OCI-LY7 (cell line): Measurements from ENCODE around the gene OSBP2. TPM values are rescaled to one million over a fixed set of nuclear protein-coding genes. Genes with fewer than 3 reads are reported as not detected.

Source experiments
- BruUV-seq: library from RNA; stranded (reverse); fragments of 400-500 nt; replicated peaks from 2 replicates; lab custom pipeline; 2021; lab: Mats Ljungman, UMichigan
- CTCF ChIA-PET: fragments of 300-600 bp; sonication (Branson Sonifier 250); formaldehyde crosslinking; loops from one replicate; lab custom pipeline; 2022; ENCODE audit warnings: antibody characterized with exemption; ENCODE audit not compliant: unreplicated experiment; lab: Charles Lee
- POLR2A ChIA-PET: fragments of 300-600 bp; sonication (Branson Sonifier 250); formaldehyde crosslinking; loops from one replicate; lab custom pipeline; 2022; ENCODE audit warnings: antibody characterized with exemption; lab: Charles Lee
- DNase-seq: peaks from one replicate; pipeline ENCODE4 v3.0.0-alpha.2; 2015; ENCODE audit warnings: low spot score
- H2AFZ ChIP-seq: fragments of 200-600 bp; sonication (generic), shearing (Covaris generic); 2 replicates; pipeline ENCODE4 v1.6.1; 2014; ENCODE audit warnings: mild to moderate bottlenecking, antibody characterized with exemption, low read length, moderate library complexity
- H3K27ac ChIP-seq: fragments of 200-600 bp; sonication (generic); 2 replicates; pipeline ENCODE4 v1.5.1; 2014; ENCODE audit warnings: mixed run types, low read depth, mild to moderate bottlenecking, moderate library complexity, low read length, inconsistent platforms; ENCODE audit not compliant: poor library complexity, severe bottlenecking
- H3K36me3 ChIP-seq: fragments of 200-600 bp; sonication (generic); 2 replicates; pipeline ENCODE4 v1.6.1; 2014; ENCODE audit warnings: mild to moderate bottlenecking, antibody characterized with exemption, low read length, moderate library complexity, mixed read lengths; ENCODE audit not compliant: insufficient read depth
- H3K4me1 ChIP-seq: fragments of 200-600 bp; sonication (generic); 2 replicates; pipeline ENCODE4 v1.5.1; 2014; ENCODE audit warnings: mild to moderate bottlenecking, low read length; ENCODE audit not compliant: insufficient read depth, poor library complexity, severe bottlenecking
- H3K4me2 ChIP-seq: fragments of 200-600 bp; sonication (generic); 2 replicates; pipeline ENCODE4 v1.6.1; 2014; ENCODE audit warnings: mild to moderate bottlenecking, low read length
- H3K4me3 ChIP-seq: fragments of 200-600 bp; sonication (generic); 2 replicates; pipeline ENCODE4 v1.5.1; 2014; ENCODE audit warnings: mild to moderate bottlenecking, low read depth, low read length; ENCODE audit not compliant: poor library complexity, severe bottlenecking
- H3K79me2 ChIP-seq: fragments of 200-600 bp; sonication (generic); 2 replicates; pipeline ENCODE4 v1.6.1; 2016; ENCODE audit warnings: low read depth, mild to moderate bottlenecking, low read length, moderate library complexity, mixed read lengths; ENCODE audit not compliant: insufficient read depth
- H3K9me2 ChIP-seq: fragments of 200-600 bp; sonication (generic); 2 replicates; pipeline ENCODE4 v1.6.1; 2016; ENCODE audit warnings: mild to moderate bottlenecking, low read length, mixed read lengths; ENCODE audit not compliant: insufficient read depth
- H3K9me3 ChIP-seq: fragments of 200-600 bp; sonication (generic); 2 replicates; pipeline ENCODE4 v1.6.1; 2014; ENCODE audit warnings: mild to moderate bottlenecking, mixed run types, low read length, mixed read lengths
- H4K20me1 ChIP-seq: fragments of 200-600 bp; sonication (generic); 2 replicates; pipeline ENCODE4 v1.6.1; 2014; ENCODE audit warnings: mild to moderate bottlenecking, antibody characterized with exemption, low read length, moderate library complexity, mixed read lengths; ENCODE audit not compliant: insufficient read depth
- CTCF ChIP-seq: fragments of 200-600 bp; sonication (generic); conservative IDR thresholded peaks from 2 replicates; pipeline ENCODE4 v1.5.1; 2014; ENCODE audit warnings: mild to moderate bottlenecking, antibody characterized with exemption, low read length, moderate library complexity, mixed read lengths
- EZH2phosphoT487 ChIP-seq: fragments of 200-600 bp; sonication (generic); IDR thresholded peaks from 2 replicates; pipeline ENCODE4 v1.6.1; 2018; ENCODE audit warnings: low read depth, borderline replicate concordance, mild to moderate bottlenecking, mixed run types, antibody characterized with exemption, low read length, moderate library complexity, mixed read lengths
- intact Hi-C: fragments of 100-400 bp; cut with micrococcal nuclease; formaldehyde crosslinking; loops from one replicate; pipeline ENCODE4 v1.10.0; 2022; ENCODE audit not compliant: unreplicated experiment
- total RNA-seq, 2 experiments: library from RNA; depleted of rRNA in 1 of 2; stranded (reverse); fragments of >200 nt in 1 of 2; shearing (Covaris generic) in 1 of 2; gene quantifications; 2 replicates each; pipeline ENCODE4 v1.2.3, GENCODE V29; 2014 to 2022

Gene OSBP2
- total RNA-seq, 2 experiments from 2014 or later: 0.19 to 0.34 TPM

- CTCF ChIA-PET: no interaction called here
These were observed 24.3 kb downstream of the OSBP2 start for GRCh38 chr22:30718938-30719337.

DNA sequence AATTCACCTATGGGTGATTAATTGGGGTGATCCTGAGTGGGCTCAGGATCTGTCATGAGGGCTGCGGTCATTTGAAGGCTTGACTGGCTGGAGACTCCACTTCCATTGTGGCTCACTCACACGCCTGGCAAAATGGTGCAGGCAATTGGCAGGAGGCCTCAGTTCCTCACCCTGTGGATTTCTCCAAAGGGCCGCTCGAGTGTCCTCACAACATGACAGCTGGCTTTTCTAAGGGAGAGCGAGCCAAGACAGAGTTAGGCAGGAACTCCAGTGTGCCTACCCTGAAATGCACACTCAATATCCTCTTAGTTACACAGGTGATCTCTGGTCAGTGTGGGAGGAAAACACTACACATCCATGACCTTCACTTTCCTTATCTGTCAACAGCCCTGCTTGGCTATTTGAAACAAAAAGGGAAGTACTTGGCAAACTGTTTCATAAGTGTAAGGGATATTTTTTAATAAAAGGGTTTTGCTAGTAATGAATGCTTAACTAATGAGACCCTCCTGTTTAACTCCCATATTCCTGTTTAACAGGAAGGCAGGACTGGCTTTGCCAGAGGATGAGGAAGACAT, 25.7 kb downstream of the OSBP2 start:
- no TSS peak for BruUV-seq
- no peaks in the 10 kb centered on the region for H3K9me3 ChIP-seq
- ChIA-PET CTCF (no interaction called here), POLR2A (no interaction called here)
- no peaks in the 10 kb centered on the region for H3K79me2 ChIP-seq
- DNase-seq: no peak
- H4K20me1 ChIP-seq: no peaks in the 10 kb centered on the region
- TF ChIP-seq EZH2phosphoT487: no peak
- no peak for TF ChIP-seq CTCF
- H2AFZ ChIP-seq: no peak overlapping the region
- no peak overlapping the region for H3K4me3 ChIP-seq
- no peaks in the 10 kb centered on the region for H3K36me3 ChIP-seq
- H3K4me1 ChIP-seq: no peaks in the 10 kb centered on the region
- H3K27ac ChIP-seq: no peak overlapping the region
- no peak overlapping the region for H3K4me2 ChIP-seq
- H3K9me2 ChIP-seq: no peaks in the 10 kb centered on the region
- intact Hi-C loops: no loop called here

More at GRCh38 chr22:30718938-30719337, 24.3 kb downstream of the OSBP2 start:
- H3K36me3 ChIP-seq: no peaks in the 10 kb centered on the region
- H3K27ac ChIP-seq: no peak overlapping the region
- POLR2A ChIA-PET: no interaction called here
- H3K4me1 ChIP-seq: no peaks in the 10 kb centered on the region
- H3K9me3 ChIP-seq: no peaks in the 10 kb centered on the region
- no peaks in the 10 kb centered on the region for H4K20me1 ChIP-seq
- no peak overlapping the region for H3K4me3 ChIP-seq
- no peak for DNase-seq
- H3K4me2 ChIP-seq: no peak overlapping the region
- H2AFZ ChIP-seq: no peak overlapping the region
- TF ChIP-seq CTCF: no peak
- no peak for TF ChIP-seq EZH2phosphoT487
- no peaks in the 10 kb centered on the region for H3K79me2 ChIP-seq
- intact Hi-C loops: no loop called here
- BruUV-seq: no TSS peak
- no peaks in the 10 kb centered on the region for H3K9me2 ChIP-seq

DNA sequence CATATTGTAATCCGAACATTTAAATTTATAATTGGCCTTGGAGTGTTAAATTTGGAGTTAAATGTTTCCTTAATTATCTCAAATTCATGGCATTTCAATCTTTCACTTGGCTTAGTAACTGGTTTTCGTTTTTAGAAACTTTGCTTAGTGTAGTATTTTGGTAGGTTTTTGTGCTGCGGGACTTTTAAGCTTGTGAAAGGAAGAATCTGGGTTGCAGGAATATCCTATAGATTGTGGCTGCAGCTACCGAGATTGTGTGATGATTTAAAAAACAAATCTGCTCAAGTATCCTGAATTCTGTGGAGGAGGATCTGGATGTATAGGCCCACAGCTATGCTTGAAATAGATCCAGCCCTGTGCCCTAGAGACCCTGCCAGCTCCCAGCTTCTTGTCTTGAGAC, 27.1 kb downstream of the OSBP2 start:
- no TSS peak for BruUV-seq
- no peaks in the 10 kb centered on the region for H3K9me3 ChIP-seq
- ChIA-PET CTCF (no interaction called here), POLR2A (no interaction called here)
- no peaks in the 10 kb centered on the region for H3K9me2 ChIP-seq
- H3K4me3 ChIP-seq: no peak overlapping the region
- no peak overlapping the region for H3K4me2 ChIP-seq
- no peaks in the 10 kb centered on the region for H3K79me2 ChIP-seq
- H3K4me1 ChIP-seq: no peaks in the 10 kb centered on the region
- TF ChIP-seq CTCF (no peak), EZH2phosphoT487 (no peak)
- intact Hi-C loops: no loop called here
- no peaks in the 10 kb centered on the region for H3K36me3 ChIP-seq
- H3K27ac ChIP-seq: no peak overlapping the region
- no peak overlapping the region for H2AFZ ChIP-seq
- DNase-seq: no peak
- no peaks in the 10 kb centered on the region for H4K20me1 ChIP-seq
